Suprapubic skin (tissue), 4 donors: ENCODE measurements around the gene FARS2.

Experiments used
- CTCF ChIP-seq, 2 donors: fragments of 200-600 bp in 1 of 2; fragments of 450-650 bp in 1 of 2; sonication (generic) in 1 of 2; IDR thresholded peaks; one replicate each; pipeline ENCODE4 v1.5.1; 2016 to 2019; ENCODE audit warnings: antibody characterized with exemption in 2 of 2, mild to moderate bottlenecking in 1 of 2, moderate library complexity in 1 of 2
- POLR2A ChIP-seq, 2 donors: fragments of 450-650 bp; IDR thresholded peaks; one replicate each; pipeline ENCODE4 v1.6.1; 2017; ENCODE audit warnings: antibody characterized with exemption in 2 of 2, mild to moderate bottlenecking in 2 of 2, moderate library complexity in 2 of 2
- POLR2AphosphoS5 ChIP-seq, 3 donors: sonication (generic); formaldehyde crosslinking; IDR thresholded peaks; one replicate each; pipeline ENCODE4 v1.6.1; 2017; ENCODE audit warnings: antibody characterized with exemption in 3 of 3

- no peak for TF ChIP-seq CTCF (IDR thresholded peaks at IDR 0.05)
- no peak for TF ChIP-seq POLR2A (IDR thresholded peaks at IDR 0.05)
- no peak for TF ChIP-seq POLR2AphosphoS5 (IDR thresholded peaks at IDR 0.05)
These were observed 296.2 kb downstream of the FARS2 start for GRCh38 chr6:5557506-5557905.
